ENCODE data around the gene MIPOL1.
"Not testable (repeated sequence)": the region's sequence is repeated elsewhere in the genome, so short reads cannot be mapped to it uniquely, and the experiment has no call there.

The MIPOL1 gene

DNA sequence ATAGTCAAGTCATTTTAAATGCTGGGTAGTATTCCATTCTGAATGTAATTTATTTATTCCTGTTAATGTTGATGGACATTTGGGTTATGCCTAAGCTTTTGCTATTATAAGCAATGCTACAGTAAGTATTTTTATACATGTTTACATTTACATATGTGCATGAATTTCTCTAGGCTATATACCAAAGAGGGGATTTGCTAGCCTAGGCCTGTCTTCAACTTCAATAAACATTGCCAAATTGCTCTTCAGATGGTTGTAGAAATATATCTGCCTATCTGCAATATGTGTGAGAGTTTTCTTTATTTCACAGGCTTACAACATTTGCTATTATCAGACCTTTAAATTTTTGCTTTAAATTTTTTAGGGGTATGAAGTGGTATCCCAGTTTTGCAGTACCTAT, 87.0 kb downstream of the MIPOL1 start:
- no peak for DNase-seq (ENCODE audit: low read depth)

DNA sequence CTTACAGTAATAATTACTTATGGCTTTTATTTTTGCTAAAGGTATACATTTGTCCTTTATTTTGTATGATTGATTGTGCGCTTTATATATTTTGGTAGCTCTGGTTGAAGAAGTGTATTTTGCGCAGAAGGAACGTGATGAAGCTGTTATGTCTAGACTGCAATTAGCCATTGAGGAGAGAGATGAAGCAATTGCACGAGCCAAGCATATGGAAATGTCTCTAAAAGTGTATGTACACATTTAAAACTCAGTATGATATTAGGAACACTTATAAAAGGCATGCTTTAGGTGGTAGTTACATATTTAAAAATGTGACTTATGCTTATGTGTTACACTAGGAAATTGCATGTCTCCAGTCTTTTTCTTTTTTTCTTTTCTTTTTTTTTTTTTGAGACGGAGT, 87.5 kb downstream of the MIPOL1 start:
- no peak for DNase-seq (ENCODE audit: low read depth)

DNA sequence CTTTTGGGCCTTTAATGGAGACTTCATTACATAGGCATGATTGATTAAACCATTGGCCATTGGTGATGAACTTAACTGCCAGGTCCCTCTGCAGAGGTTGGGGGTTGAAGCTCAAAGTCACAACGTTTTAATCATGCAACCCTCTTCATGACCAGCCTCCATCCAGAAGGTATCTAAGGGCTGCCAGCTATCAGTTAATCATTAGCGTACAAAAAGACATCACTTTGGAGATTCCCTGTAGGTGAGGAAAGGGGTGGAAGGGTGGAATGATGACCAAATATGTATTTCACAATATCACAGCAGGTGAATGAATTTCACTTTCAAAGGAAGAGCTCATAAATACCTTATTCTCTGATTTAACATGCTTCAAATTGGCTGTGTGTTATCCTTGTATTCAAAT, 92.0 kb downstream of the MIPOL1 start:
- no peak for DNase-seq (ENCODE audit: low read depth)

- not testable (repeated sequence) for DNase-seq (ENCODE audit: low read depth)
Measured at GRCh38 chr14:37295262-37295661, 97.5 kb downstream of the MIPOL1 start.

DNA sequence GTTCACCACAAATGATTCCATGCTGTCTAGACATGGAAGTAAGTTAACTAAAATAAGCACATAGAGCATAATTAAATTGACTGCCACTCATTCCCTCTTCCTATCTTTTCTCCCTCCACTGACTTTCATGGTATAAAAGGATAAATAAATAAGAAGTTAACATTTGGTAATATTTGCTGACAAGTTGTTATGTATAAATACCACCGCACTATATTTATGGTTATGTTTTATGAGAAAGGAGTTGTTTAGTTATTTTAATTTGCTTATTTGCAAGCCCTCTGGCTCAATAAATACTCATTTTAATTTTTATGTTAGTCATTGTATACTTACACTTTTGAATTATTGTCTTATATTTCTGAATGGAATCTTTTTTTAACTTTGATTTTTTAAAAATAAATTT, 113.5 kb downstream of the MIPOL1 start:
- no peak for DNase-seq (ENCODE audit: low read depth)

DNA sequence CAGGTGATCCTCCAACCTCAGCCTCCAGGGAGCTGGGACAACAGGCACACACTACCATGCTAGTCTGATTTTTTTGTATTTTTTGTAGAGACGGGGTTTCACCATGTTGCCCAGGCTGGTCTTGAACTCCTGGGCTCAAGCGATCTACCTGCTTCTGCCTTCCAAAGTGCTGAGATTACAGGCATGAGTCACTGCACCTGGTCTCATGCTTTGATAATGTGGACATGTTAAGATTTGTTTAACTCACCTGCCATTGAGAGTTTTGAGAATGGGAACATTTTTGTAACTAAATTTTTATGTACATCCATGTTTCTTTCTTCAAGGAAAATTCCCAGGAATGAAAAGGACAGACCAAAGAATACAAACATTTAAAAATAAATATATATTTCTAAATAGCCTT, 121.2 kb downstream of the MIPOL1 start:
- no peak for DNase-seq (ENCODE audit: low read depth)

- DNase-seq (ENCODE audit: low read depth), result no peak
Measured at GRCh38 chr14:37320106-37320505, 122.4 kb downstream of the MIPOL1 start.

DNA sequence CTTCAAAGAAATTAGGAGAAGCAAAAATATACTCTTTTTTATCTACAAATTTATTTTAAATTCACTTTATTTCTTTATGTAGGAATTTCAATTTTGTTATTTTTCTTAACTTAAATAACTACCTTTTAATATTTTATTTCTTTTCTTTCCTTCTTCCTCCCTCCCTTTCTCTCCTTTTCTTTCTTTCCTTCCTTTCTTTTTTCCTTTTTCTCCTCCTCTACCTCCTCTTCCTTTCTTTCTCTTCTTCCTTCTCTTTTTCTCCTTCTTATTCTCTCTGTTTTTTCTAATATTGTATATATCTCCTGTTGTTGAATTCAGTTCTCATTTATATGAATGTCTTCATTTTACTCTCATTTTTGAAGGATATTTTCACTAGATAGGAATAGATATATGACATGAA, 127.6 kb downstream of the MIPOL1 start:
- no peak for DNase-seq (ENCODE audit: low read depth)

- no peak for DNase-seq (ENCODE audit: low read depth)
Measured at GRCh38 chr14:37326434-37326833, 128.7 kb downstream of the MIPOL1 start.

- not testable (repeated sequence) for DNase-seq (ENCODE audit: low read depth)
Measured at GRCh38 chr14:37327933-37328332, 130.2 kb downstream of the MIPOL1 start.

DNA sequence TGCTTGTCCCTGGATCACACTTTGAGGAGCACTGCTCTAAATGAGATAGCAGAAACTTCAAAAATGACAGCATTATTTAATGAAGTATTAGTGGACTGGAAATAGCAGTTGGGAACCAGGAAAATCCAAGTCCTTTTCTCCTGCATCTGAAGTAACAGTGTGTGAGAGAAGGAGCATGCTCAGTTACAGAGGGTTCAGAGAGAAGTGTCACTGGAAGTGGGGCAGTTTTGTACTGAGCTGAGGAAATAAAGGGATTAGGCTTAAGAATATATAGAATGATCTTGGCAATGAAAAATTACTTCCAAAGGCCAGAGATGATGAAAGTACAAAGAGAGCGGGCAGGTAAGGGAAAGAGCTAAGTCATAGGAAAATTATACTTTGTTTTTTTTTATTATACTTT, 130.9 kb downstream of the MIPOL1 start:
- DNase-seq (ENCODE audit: low read depth), result no peak

- DNase-seq (ENCODE audit: low read depth), result no peak
Measured at GRCh38 chr14:37329189-37330001, 131.7 kb downstream of the MIPOL1 start.

- DNase-seq (ENCODE audit: low read depth), result no peak
Measured at GRCh38 chr14:37330910-37331309, 133.2 kb downstream of the MIPOL1 start.

- no peak for DNase-seq (ENCODE audit: low read depth)
Measured at GRCh38 chr14:37340353-37340752, 142.6 kb downstream of the MIPOL1 start.

DNA sequence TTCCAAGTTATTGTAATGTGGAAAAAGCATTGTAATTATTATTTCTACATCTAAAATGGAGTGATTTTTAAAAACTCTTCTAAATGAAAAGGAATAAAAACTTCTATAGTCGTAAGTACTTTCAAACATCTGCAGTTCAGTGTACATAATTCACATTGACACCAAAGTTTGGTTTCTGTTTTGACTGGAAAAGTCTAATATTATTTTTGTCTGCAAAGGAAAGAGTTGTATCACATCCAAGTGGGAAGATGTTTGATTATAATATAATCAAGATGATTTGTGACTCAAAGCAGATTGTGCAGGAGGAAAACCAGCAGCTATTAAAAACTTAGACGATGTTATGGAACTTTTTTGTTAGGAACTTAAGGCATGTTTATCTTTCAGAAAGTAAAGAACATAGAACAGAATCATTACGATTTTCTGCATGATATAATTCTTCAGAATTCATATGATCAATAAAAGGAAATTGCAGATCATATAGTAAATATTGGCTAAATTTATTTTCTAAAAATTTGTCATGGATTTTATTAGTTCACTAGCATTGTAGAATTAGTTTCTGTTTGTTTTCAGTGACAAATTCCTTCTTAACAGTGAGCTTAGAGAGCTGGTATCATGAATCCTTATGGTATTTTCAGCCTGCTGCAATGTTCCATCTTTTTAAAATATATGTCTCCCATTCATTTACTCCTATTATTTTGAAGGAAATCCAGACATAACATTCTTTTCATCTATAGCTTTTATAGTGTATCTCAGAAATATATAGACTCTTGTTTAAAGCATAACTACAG, 145.8 kb downstream of the MIPOL1 start:
- DNase-seq (ENCODE audit: low read depth), result no peak

DNA sequence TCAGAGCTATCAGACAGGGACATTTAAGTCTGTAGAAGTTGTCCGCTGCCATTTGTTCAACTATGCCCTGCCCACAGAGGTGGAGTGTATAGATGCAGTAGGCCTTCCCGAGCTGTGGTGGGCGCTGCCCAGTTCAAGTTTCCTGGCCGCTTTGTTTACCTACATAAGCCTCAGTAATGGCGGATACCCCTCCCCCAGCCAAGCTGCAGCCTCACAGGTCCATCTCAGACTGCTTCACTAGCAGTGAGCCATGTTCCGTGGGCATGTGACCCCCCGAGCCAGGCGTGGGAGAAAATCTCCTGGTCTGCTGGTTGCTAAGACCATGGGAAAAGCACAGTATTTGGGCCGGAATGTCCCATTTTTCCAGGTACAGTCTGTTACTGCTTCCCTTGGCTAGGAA, 165.9 kb downstream of the MIPOL1 start:
- no peak for DNase-seq (ENCODE audit: low read depth)

GRCh38 chr14:37369425-37369824, 171.7 kb downstream of the MIPOL1 start:
- DNase-seq (ENCODE audit: low read depth), result no peak

- DNase-seq (ENCODE audit: low read depth), result no peak
Measured at GRCh38 chr14:37375566-37375965, 177.8 kb downstream of the MIPOL1 start.

GRCh38 chr14:37376944-37377609, 179.3 kb downstream of the MIPOL1 start:
- no peak for DNase-seq (ENCODE audit: low read depth)

- DNase-seq (ENCODE audit: low read depth), result no peak
Measured at GRCh38 chr14:37384870-37385596, 187.3 kb downstream of the MIPOL1 start.

- DNase-seq (ENCODE audit: low read depth), result not testable (repeated sequence)
Measured at GRCh38 chr14:37397157-37397940, 199.6 kb downstream of the MIPOL1 start.

DNA sequence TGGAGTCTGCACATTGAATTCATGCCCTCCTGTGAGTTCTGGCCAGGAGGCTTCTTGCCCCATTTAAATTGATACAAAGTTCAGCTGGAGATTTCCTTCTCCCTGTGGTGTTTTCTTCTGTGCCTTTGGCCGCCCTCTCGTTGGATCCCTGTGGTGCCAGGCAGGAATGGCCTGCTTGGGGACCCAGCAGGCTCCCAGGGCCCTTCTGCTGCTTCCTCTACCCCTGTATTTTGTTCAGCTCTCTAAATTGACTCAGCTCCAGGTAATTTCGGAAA, 200.1 kb downstream of the MIPOL1 start:
- no peak for DNase-seq (ENCODE audit: low read depth)

Measured in stimulated activated CD8-positive, alpha-beta memory T cell treated with anti-CD3 and anti-CD28 coated beads, Interleukin-7, amount 100 ng/mL, for 24 hours (primary cell).